Left colon (tissue), 2 donors: Measurements from ENCODE around the gene PROC. TPM values are rescaled to one million over a fixed set of nuclear protein-coding genes. Genes with fewer than 3 reads are reported as not detected.
A peak's percentile ranks its signal among the peaks of the same experiment; 100 is the strongest.

ENCODE experiments used
- ATAC-seq: fragments of 200-7000 bp; cut with Tn5 transposase; one replicate; pipeline ENCODE4 v1.9.1; 2020; ENCODE audit warnings: mild to moderate bottlenecking, moderate library complexity
- DNase-seq, 2 donors: peaks; one replicate each; pipeline ENCODE4 v3.0.0-alpha.2; 2020
- intact Hi-C, 2 donors: fragments of 100-400 bp; cut with DNase I in 1 of 2; cut with micrococcal nuclease in 1 of 2; formaldehyde crosslinking; loops; one replicate each; pipeline versions ENCODE4 v1.11.2 to v1.14.0; 2022; cut with DNase I, micrococcal nuclease
- microRNA-seq, 2 donors: library from miRNA; unstranded; fragments of <30 nt; microRNA quantifications; one replicate each; pipeline versions ENCODE4 v1.1.0 to v1.2.0, GENCODE V29; 2020
- total RNA-seq, 2 donors: library from RNA; stranded (reverse); fragmentation: NEBNext Ultra II Directional; extraction: Animal tissue kit (Norgen Biotek cat#: 25700); gene quantifications; one replicate each; pipeline ENCODE4 v1.2.1, GENCODE V29; 2021
- donor health status: DM: no; HTN: no; CAD: no.
- donor health status: DM: yes; HTN: yes; CAD: no.

Gene PROC
- total RNA-seq, 2 donors from 2014 or later, result 2.9 to 3.6 TPM

GRCh38 chr2:127472268-127472667 lies 54.0 kb downstream of the PROC start:
- ATAC-seq (peak; percentile 3), DNase-seq (no peak)
- intact Hi-C loops, result loop anchor here in 1 of 2 donors (10.0 kb wide), 1 partner anchor 147 kb away; no protein-coding TSS in a partner anchor

- ATAC-seq, result no peak
- no peak for DNase-seq
- intact Hi-C loops, result loop anchor here in 1 of 2 donors (10.0 kb wide), 1 partner anchor 151 kb away; no protein-coding TSS in a partner anchor
These were observed 57.6 kb downstream of the PROC start for GRCh38 chr2:127475788-127476187.

Small RNA genes lying within 50 kb of the gene (microRNA-seq; reads per million reads assigned to microRNA genes)
- 0 to 5.4 reads per million in 2 donors for gene MIR4783

Other genes starting within 250 kb of the PROC start
- under 1 TPM; 0.12 to 0.34 TPM for gene CYP27C1, start 198.1 kb upstream of the PROC start, total RNA-seq
- 10 to 100 TPM; 27.9 to 30.0 TPM for gene ERCC3, start 124.3 kb upstream of the PROC start, total RNA-seq
- 10 to 100 TPM; 73.1 to 81.7 TPM for gene MAP3K2, start 30.5 kb upstream of the PROC start, total RNA-seq
- 10 to 100 TPM; 32.9 to 39.5 TPM for gene IWS1, start 108.1 kb downstream of the PROC start, total RNA-seq
- gene MYO7B, start 117.3 kb downstream of the PROC start, total RNA-seq, result 100 to 1,000 TPM; 244 to 262 TPM
- gene GPR17, start 227.7 kb downstream of the PROC start, total RNA-seq, result under 1 TPM in 1 of 2 donors, not detected in 1; 0.31 TPM